Transverse colon (tissue), 3 donors: ENCODE results near the gene PIGW.
A peak's percentile ranks its signal among the peaks of the same experiment; 100 is the strongest.

Source experiments
- CTCF ChIP-seq, 5 experiments: fragments of 200-600 bp in 3 of 5; fragments of 450-650 bp in 2 of 5; sonication (generic) in 3 of 5; IDR thresholded peaks; 1 replicate in 2 of 5; 2 replicates in 3 of 5; pipeline ENCODE4 v1.5.1; 2016 to 2017; ENCODE audit warnings: antibody characterized with exemption in 5 of 5, inconsistent platforms in 3 of 5, mild to moderate bottlenecking in 2 of 5, moderate library complexity in 1 of 5
- POLR2A ChIP-seq: fragments of 450-650 bp; IDR thresholded peaks from one replicate; pipeline ENCODE4 v1.6.1; 2016; ENCODE audit warnings: antibody characterized with exemption, mild to moderate bottlenecking, moderate library complexity

DNA sequence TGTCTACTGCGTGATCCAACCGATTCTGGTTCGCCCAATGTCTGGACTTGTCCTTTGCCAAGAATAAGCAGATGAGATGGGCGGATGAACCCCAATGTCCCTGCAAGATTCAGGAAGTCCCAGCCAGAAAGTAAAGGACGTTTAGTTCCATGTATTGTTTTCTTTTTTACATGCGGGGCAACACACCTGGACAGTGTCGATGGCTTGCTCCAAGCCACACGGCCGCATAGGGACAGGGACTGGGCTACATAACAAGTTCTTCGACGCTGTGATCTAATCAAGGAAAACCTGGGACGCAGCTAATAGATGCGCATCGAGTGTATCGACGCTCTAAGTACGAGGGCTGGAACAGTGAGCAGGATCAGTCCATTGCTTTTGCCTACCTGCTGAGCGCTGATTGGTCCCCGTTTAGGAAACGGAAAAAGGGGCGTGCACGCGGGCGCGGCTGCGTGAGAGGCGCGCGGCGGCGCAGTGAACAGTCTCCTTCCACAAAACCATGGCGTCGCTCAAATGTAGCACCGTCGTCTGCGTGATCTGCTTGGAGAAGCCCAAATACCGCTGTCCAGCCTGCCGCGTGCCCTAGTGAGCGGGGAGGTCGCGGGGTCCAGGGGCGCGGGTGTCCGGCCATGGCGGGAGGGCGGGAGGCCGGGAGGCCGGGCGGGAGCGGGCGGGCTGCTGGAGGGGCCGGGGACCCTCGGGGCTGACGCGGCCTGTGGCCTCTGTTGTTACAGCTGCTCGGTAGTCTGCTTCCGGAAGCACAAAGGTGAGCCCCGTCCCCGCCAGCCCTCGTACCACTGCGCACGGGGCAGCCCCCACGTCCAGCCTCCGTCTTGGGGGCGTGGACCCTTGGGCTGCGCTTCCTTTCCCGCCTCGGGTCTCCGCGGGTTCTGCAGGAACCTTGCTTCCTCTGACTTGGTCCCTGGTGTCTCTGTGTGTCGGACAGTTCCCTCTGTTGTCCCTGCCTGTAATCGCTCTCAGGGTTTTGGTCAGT lies 48.3 kb upstream of the PIGW start, which contains the start of gene ZNHIT3:
- TF ChIP-seq CTCF (IDR thresholded peaks at IDR 0.05) (no peak), POLR2A (peak; percentile 66)
